Measurements from ENCODE around the gene PXT1. TPM values are rescaled to one million over a fixed set of nuclear protein-coding genes. Genes with fewer than 3 reads are reported as not detected.

The PXT1 gene
- total and polyA plus RNA-seq, 9 of the 15 experiments (the other 6 are each of a cell fraction or from before 2014, with no cell fraction given) = 0.09 to 0.11 (median 0.10) TPM; not detected in 5

DNA sequence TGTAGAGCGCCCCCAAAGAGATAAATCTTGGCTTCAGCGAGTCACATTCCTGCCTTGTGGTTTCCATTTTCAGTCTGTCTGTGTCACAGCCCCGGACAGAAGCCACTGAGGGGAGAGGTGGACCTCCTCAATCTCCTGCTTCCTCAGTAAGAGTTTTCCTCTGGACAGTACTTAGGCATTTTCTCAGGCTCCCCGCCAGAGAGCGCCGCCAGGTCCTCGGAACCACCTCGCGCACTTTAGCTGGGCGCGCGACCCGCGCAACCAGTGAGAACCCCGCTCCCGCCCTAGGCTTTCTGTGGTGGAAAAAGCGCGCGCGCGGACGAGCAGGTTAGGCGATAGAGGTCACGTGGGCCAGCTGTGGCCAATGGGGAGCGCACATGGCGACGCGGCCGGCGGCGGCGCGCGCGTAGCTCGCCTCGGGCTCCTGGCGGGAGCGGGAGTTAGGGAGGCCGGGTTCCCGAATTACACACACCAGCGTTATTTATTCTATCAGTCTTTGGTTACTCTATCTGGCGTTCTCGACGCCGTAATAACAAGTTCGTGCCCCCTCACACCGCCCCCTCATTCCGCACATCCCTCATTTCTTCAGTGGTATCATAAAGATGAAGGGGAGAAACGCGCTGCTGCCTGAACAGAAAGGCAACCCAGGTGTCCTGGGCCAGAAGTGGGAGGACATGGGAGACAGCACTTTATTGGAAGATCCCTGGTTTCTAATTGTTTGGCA lies 19.4 kb downstream of the PXT1 start (continued):
- no peak for TF ChIP-seq RBM14 (IDR thresholded peaks at IDR 0.05; ENCODE audit: borderline replicate concordance, insufficient read depth, low read depth, low read length)
- TF ChIP-seq ZNF146 (CRISPR knock-in tag; IDR thresholded peaks at IDR 0.05; ENCODE audit: unreplicated experiment) = no peak
- TF ChIP-seq NFATC3 (IDR thresholded peaks at IDR 0.05) = no peak
- peak in 1 of 2 experiments; percentile 40; a peak in 1 of 4 replicates for TF ChIP-seq MLLT1 (IDR thresholded peaks at IDR 0.05)
- TF ChIP-seq NEUROD1 (IDR thresholded peaks at IDR 0.05; ENCODE audit: borderline replicate concordance, low read depth, low read length, partially characterized antibody) = no peak
- no peak for TF ChIP-seq TCF7 (IDR thresholded peaks at IDR 0.05; ENCODE audit: borderline replicate concordance)
- no peak; the same call in 1 of the 2 replicates for TF ChIP-seq GTF2F1 (IDR thresholded peaks at IDR 0.05; ENCODE audit: low read depth, low read length)
- TF ChIP-seq, protein P1, sequence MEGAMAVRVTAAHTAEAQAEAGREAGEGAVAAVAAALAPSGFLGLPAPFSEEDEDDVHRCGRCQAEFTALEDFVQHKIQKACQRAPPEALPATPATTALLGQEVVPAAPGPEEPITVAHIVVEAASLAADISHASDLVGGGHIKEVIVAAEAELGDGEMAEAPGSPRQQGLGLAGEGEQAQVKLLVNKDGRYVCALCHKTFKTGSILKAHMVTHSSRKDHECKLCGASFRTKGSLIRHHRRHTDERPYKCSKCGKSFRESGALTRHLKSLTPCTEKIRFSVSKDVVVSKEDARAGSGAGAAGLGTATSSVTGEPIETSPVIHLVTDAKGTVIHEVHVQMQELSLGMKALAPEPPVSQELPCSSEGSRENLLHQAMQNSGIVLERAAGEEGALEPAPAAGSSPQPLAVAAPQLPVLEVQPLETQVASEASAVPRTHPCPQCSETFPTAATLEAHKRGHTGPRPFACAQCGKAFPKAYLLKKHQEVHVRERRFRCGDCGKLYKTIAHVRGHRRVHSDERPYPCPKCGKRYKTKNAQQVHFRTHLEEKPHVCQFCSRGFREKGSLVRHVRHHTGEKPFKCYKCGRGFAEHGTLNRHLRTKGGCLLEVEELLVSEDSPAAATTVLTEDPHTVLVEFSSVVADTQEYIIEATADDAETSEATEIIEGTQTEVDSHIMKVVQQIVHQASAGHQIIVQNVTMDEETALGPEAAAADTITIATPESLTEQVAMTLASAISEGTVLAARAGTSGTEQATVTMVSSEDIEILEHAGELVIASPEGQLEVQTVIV (CRISPR knock-in tag; IDR thresholded peaks at IDR 0.05; ENCODE audit: borderline replicate concordance) = no peak
- TF ChIP-seq MXI1 (IDR thresholded peaks at IDR 0.05; ENCODE audit: low read depth, low read length) = no peak
- TF ChIP-seq ESRRB (CRISPR knock-in tag; IDR thresholded peaks at IDR 0.05; ENCODE audit: borderline replicate concordance) = no peak
- no peak for TF ChIP-seq LEF1 (IDR thresholded peaks at IDR 0.05)
- TF ChIP-seq XRCC3 (IDR thresholded peaks at IDR 0.05) = no peak
- TF ChIP-seq TARDBP (IDR thresholded peaks at IDR 0.05) = peak; percentile 56
- TF ChIP-seq FOXM1 (IDR thresholded peaks at IDR 0.05; ENCODE audit: low read depth) = no peak; the same call in 1 of the 2 replicates
- TF ChIP-seq FOXM1 (CRISPR knock-in tag; IDR thresholded peaks at IDR 0.05; ENCODE audit: low read depth) = no peak
- TF ChIP-seq TSC22D4 (tag; IDR thresholded peaks at IDR 0.05) = no peak
- peak; percentile 80; the same call in 1 of the 2 replicates for TF ChIP-seq RNF2 (IDR thresholded peaks at IDR 0.05)
- TF ChIP-seq MBD2 (IDR thresholded peaks at IDR 0.05; ENCODE audit: borderline replicate concordance, low read depth) = 0 out of 2 replicates have a peak, but pooled peaks have one; percentile 22
- TF ChIP-seq GMEB1 (CRISPR knock-in tag; IDR thresholded peaks at IDR 0.05) = peak; percentile 91
- TF ChIP-seq EP300 (IDR thresholded peaks at IDR 0.05; ENCODE audit: low read length) = peak; percentile 49
- no peak for TF ChIP-seq TSHZ1 (CRISPR knock-in tag; IDR thresholded peaks at IDR 0.05)
